ENCODE results near the gene LRRC1. TPM values are rescaled to one million over a fixed set of nuclear protein-coding genes. Genes with fewer than 3 reads are reported as not detected.

LRRC1 gene
- total and polyA plus RNA-seq, 2 donors (not counting 3 experiments of a cell fraction or from before 2014, with no cell fraction given) = 5.6 to 11.7 TPM

GRCh38 chr6:53758496-53758895 lies 36.3 kb upstream of the LRRC1 start:
- TF ChIP-seq POLR2A (IDR thresholded peaks at IDR 0.05; ENCODE audit: low read depth, low read length) (no peak), MYC (IDR thresholded peaks at IDR 0.05; ENCODE audit: low read depth, low read length) (no peak), FOS (IDR thresholded peaks at IDR 0.05; ENCODE audit: borderline replicate concordance, insufficient read depth, low read length) (no peak), CTCF (IDR thresholded peaks at IDR 0.05; ENCODE audit: extremely low read depth in 1 of 2, insufficient read depth in 1 of 2, low read depth in 1 of 2, low read length in 2 of 2) (no peak)
- H3K9me3 ChIP-seq (replicated peaks; ENCODE audit: control insufficient read depth, insufficient read depth, low read length) = no peaks in the 10 kb centered on the region
- no peaks in the 10 kb centered on the region for H3K79me2 ChIP-seq (ENCODE audit: control insufficient read depth, insufficient read depth, low read length)
- no peaks in the 10 kb centered on the region for H3K9me1 ChIP-seq (replicated peaks; ENCODE audit: control insufficient read depth, extremely low read depth, insufficient read depth, low read length)
- CTCF ChIA-PET = interaction anchor here (1.5 kb wide), 1 partner anchor 39 kb away, joined by 5 read pairs; no protein-coding TSS in a partner anchor
- FAIRE-seq = no peak
- H3K4me2 ChIP-seq (ENCODE audit: insufficient read depth, low read length) = no peak overlapping the region
- no peaks in the 10 kb centered on the region for H3K27me3 ChIP-seq (ENCODE audit: control insufficient read depth in 2 of 2, insufficient read depth in 2 of 2, low read length in 2 of 2)
- DNase-seq (ENCODE audit: low read depth, low spot score) = no peak
- no peak overlapping the region for H2AFZ ChIP-seq (ENCODE audit: low read depth, low read length)
- dilution Hi-C loops (cut with MboI; ENCODE audit: extremely low pct_ligation_motif_present, low sequenced_read_pairs) = no loop called here
- no peaks in the 10 kb centered on the region for H4K20me1 ChIP-seq (replicated peaks; ENCODE audit: control insufficient read depth, extremely low read depth, insufficient read depth, low read length)
- no peak overlapping the region for H3K27ac ChIP-seq (ENCODE audit: insufficient read depth, low read depth, low read length)
- BruUV-seq (replicated peaks) = no TSS peak
- intact Hi-C loops (cut with micrococcal nuclease) = no loop called here
- peaks cover 2% of the 10 kb centered on the region for H3K4me1 ChIP-seq (ENCODE audit: control insufficient read depth, extremely low read depth, insufficient read depth, low read length)
- POLR2A ChIA-PET = no interaction called here
- no peaks in the 10 kb centered on the region for H3K36me3 ChIP-seq (ENCODE audit: control insufficient read depth in 2 of 2, extremely low read depth in 1 of 2, insufficient read depth in 2 of 2, low read length in 2 of 2)
- no peak overlapping the region for H3K9ac ChIP-seq (replicated peaks; ENCODE audit: extremely low read depth, insufficient read depth, low read length)
- no peak overlapping the region for H3K4me3 ChIP-seq (replicated peaks in 1 of 3; ENCODE audit: insufficient read depth in 1 of 3, low read depth in 1 of 3, low read length in 3 of 3)

GRCh38 chr6:53761036-53761435 lies 33.8 kb upstream of the LRRC1 start:
- FAIRE-seq (no peak), DNase-seq (ENCODE audit: low read depth, low spot score) (no peak)
- no TSS peak for BruUV-seq (replicated peaks)
- no peaks in the 10 kb centered on the region for H4K20me1 ChIP-seq (replicated peaks; ENCODE audit: control insufficient read depth, extremely low read depth, insufficient read depth, low read length)
- no peaks in the 10 kb centered on the region for H3K9me3 ChIP-seq (replicated peaks; ENCODE audit: control insufficient read depth, insufficient read depth, low read length)
- H3K9ac ChIP-seq (replicated peaks; ENCODE audit: extremely low read depth, insufficient read depth, low read length) = no peak overlapping the region
- H3K79me2 ChIP-seq (ENCODE audit: control insufficient read depth, insufficient read depth, low read length) = no peaks in the 10 kb centered on the region
- H3K4me1 ChIP-seq (ENCODE audit: control insufficient read depth, extremely low read depth, insufficient read depth, low read length) = no peaks in the 10 kb centered on the region
- no peaks in the 10 kb centered on the region for H3K9me1 ChIP-seq (replicated peaks; ENCODE audit: control insufficient read depth, extremely low read depth, insufficient read depth, low read length)
- CTCF ChIA-PET = interaction anchor here (0.6 to 3.3 kb wide), 5 partner anchors 33 to 1353 kb away, joined by 3 to 18 read pairs (median 3); no protein-coding TSS in a partner anchor
- no peak overlapping the region for H2AFZ ChIP-seq (ENCODE audit: low read depth, low read length)
- no peaks in the 10 kb centered on the region for H3K27me3 ChIP-seq (ENCODE audit: control insufficient read depth in 2 of 2, insufficient read depth in 2 of 2, low read length in 2 of 2)
- H3K4me3 ChIP-seq (replicated peaks in 1 of 3; ENCODE audit: insufficient read depth in 1 of 3, low read depth in 1 of 3, low read length in 3 of 3) = no peak overlapping the region
- H3K4me2 ChIP-seq (ENCODE audit: insufficient read depth, low read length) = no peak overlapping the region
- dilution Hi-C loops (cut with MboI; ENCODE audit: extremely low pct_ligation_motif_present, low sequenced_read_pairs) = no loop called here
- no peak overlapping the region for H3K27ac ChIP-seq (ENCODE audit: insufficient read depth, low read depth, low read length)
- intact Hi-C loops (cut with micrococcal nuclease) = no loop called here
- no peaks in the 10 kb centered on the region for H3K36me3 ChIP-seq (ENCODE audit: control insufficient read depth in 2 of 2, extremely low read depth in 1 of 2, insufficient read depth in 2 of 2, low read length in 2 of 2)
- POLR2A ChIA-PET = no interaction called here
- TF ChIP-seq GATA2 (IDR thresholded peaks at IDR 0.05; ENCODE audit: insufficient read depth, insufficient read length, low read depth, low read length) = no peak
- TF ChIP-seq POLR2A (IDR thresholded peaks at IDR 0.05; ENCODE audit: low read depth, low read length) = no peak
- no peak for TF ChIP-seq FOS (IDR thresholded peaks at IDR 0.05; ENCODE audit: borderline replicate concordance, insufficient read depth, low read length)
